Measurements from ENCODE around the gene RRP15. TPM values are rescaled to one million over a fixed set of nuclear protein-coding genes. Genes with fewer than 3 reads are reported as not detected.

RRP15 gene, protein sequence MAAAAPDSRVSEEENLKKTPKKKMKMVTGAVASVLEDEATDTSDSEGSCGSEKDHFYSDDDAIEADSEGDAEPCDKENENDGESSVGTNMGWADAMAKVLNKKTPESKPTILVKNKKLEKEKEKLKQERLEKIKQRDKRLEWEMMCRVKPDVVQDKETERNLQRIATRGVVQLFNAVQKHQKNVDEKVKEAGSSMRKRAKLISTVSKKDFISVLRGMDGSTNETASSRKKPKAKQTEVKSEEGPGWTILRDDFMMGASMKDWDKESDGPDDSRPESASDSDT
- total RNA-seq, result 20.8 TPM
- long read RNA-seq, full-length matches to known transcripts, result 17 of 19 reads
- long read RNA-seq, partial matches to known transcripts, result 2 of 19 reads
- long read RNA-seq, other reads (novel, unspliced or antisense), result 0 of 19 reads

DNA sequence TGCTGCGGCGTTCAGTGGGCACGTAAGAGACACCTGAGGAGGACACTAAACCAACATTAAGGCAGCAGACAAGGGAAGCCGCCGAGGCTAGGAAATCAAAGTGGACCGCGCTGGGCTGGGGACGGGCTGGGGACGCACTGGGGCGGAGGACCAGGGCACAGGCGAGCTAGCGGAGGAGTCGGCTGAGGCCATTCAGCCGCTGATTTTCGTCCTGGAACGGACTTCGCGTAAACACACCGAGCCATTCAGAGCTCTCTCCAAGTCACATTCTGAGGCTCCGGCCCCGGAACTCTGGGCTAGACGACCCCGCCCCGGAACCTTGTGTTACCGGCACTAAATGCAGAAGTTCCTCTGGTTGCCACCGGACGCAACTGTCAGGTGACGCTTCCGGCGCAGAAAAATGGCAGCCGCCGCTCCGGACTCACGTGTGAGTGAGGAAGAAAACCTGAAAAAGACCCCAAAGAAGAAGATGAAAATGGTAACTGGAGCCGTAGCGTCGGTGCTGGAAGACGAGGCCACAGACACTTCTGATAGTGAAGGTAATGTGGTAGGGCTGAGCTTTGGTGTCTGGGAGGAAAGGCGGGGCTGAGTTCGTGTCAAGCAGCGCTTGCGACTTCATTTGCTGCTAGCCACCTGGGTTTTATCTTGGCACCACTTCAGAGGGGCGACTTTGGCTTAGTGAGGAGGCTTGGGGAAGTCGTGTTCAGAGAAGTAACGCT, at the start of gene RRP15:
Gene RRP15, plus strand, starts transcription at position 377 of the 719 bp plus-strand sequence. Its CDS starts 24 bp downstream, at position 401.
- DNase-seq, result peak; percentile 88
- Histone ChIP-seq H3K4me1 (peaks cover 44% of the 10 kb centered on the region), H3K9me3 (replicated peaks) (peaks cover 5% of the 10 kb centered on the region), H3K27ac (replicated peaks) (peak within 1 kb of the TSS; percentile 88), H3K4me3 (peak within 1 kb of the TSS; percentile 87), H3K36me3 (no peaks in the 10 kb centered on the region), H3K27me3 (ENCODE audit: low read depth) (peaks cover 7% of the 10 kb centered on the region)
- TF ChIP-seq, protein P1, sequence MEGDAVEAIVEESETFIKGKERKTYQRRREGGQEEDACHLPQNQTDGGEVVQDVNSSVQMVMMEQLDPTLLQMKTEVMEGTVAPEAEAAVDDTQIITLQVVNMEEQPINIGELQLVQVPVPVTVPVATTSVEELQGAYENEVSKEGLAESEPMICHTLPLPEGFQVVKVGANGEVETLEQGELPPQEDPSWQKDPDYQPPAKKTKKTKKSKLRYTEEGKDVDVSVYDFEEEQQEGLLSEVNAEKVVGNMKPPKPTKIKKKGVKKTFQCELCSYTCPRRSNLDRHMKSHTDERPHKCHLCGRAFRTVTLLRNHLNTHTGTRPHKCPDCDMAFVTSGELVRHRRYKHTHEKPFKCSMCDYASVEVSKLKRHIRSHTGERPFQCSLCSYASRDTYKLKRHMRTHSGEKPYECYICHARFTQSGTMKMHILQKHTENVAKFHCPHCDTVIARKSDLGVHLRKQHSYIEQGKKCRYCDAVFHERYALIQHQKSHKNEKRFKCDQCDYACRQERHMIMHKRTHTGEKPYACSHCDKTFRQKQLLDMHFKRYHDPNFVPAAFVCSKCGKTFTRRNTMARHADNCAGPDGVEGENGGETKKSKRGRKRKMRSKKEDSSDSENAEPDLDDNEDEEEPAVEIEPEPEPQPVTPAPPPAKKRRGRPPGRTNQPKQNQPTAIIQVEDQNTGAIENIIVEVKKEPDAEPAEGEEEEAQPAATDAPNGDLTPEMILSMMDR (IDR thresholded peaks at IDR 0.05; ENCODE audit: borderline replicate concordance), result peak; percentile 31
- intact Hi-C loops (cut with micrococcal nuclease), result no loop called here

DNA sequence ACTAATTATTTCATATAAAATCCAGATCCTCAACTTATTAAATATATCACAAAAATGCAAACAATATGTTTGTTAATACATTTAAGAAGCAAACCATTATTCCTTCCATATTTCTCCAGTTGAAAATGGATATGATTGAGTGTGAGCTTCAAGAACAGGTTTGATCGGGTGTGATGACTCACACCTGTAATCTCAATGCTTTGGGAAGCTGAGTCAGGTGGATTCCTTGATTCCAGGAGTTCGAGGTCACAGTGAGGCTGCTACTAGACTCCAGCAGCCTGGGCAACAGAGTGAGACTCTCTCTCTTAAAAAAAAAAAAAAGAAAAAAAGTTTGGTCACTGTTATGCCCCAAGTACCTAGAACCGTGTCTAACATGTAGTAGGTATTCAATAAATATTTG, 42.9 kb upstream of the RRP15 start:
- TF ChIP-seq, protein P1 (IDR thresholded peaks at IDR 0.05; ENCODE audit: borderline replicate concordance), result no peak
- Histone ChIP-seq H3K9me3 (replicated peaks) (no peaks in the 10 kb centered on the region), H3K4me3 (no peak overlapping the region), H3K27me3 (ENCODE audit: low read depth) (peaks cover 11% of the 10 kb centered on the region), H3K27ac (replicated peaks) (no peak overlapping the region), H3K4me1 (no peaks in the 10 kb centered on the region), H3K36me3 (no peaks in the 10 kb centered on the region)
- intact Hi-C loops (cut with micrococcal nuclease), result no loop called here
- DNase-seq, result no peak

DNA sequence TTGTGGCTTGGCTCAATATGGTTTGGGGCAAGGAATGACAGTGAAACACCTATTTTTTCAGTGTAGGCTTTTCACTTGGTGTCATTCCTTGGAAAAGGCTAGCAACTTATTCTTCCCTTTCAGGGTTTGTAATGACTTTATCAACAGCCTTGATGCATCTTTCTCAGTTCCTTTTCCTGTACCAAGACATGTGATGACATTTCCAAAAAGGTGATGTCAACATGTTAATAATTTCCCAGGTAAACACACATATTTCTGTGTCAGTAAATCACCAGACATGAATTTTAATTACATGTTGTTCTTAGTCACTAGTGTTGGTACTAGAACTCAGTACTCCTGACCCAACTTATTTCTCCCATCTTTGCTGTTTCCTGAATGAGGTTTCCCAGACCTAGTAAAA, 37.8 kb upstream of the RRP15 start:
- no peak for DNase-seq
- Histone ChIP-seq H3K27me3 (ENCODE audit: low read depth) (peaks cover 35% of the 10 kb centered on the region), H3K36me3 (no peaks in the 10 kb centered on the region), H3K4me3 (no peak overlapping the region), H3K27ac (replicated peaks) (no peak overlapping the region), H3K4me1 (no peaks in the 10 kb centered on the region), H3K9me3 (replicated peaks) (no peaks in the 10 kb centered on the region)
- TF ChIP-seq, protein P1 (IDR thresholded peaks at IDR 0.05; ENCODE audit: borderline replicate concordance), result no peak
- intact Hi-C loops (cut with micrococcal nuclease), result no loop called here

DNA sequence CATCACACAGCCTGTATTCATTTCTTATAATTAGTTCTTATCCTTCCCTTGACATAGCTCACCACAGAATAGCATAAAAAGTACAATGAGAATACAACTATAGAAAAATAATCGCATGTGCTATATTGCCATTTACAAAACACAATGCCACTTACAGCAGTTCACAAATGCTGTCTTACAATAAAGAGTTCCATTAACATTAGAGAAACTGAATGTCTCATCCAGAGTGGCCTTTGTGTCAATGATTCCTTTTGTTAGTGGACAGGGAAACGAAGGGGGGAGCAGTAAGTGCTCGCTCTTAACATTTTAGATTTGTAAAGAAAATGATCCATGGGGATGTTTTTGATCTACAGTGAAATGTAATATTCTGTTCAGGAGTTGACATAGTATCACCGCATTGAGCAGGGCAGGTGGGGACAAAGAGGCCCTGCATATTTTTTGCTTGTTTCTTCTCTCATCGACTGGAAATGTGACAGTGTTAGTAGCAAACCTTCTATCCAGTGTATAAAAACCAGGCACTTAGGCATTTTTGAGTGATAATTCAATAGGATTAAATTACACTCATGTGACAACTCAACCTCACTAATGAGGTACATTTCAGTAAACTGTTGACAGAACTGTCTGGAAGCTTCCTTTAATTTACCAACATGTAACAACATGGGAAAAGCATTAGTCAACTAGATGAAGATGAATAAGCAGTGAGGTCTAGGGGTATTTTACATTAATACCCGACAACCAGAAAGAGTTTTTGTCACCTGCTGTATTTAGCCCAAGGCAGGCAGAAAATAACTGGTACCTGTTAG, 35.6 kb upstream of the RRP15 start:
- Histone ChIP-seq H3K27me3 (ENCODE audit: low read depth) (peaks cover 37% of the 10 kb centered on the region), H3K36me3 (no peaks in the 10 kb centered on the region), H3K27ac (replicated peaks) (no peak overlapping the region), H3K4me1 (no peaks in the 10 kb centered on the region), H3K4me3 (no peak overlapping the region), H3K9me3 (replicated peaks) (no peaks in the 10 kb centered on the region)
- intact Hi-C loops (cut with micrococcal nuclease), result no loop called here
- TF ChIP-seq, protein P1 (IDR thresholded peaks at IDR 0.05; ENCODE audit: borderline replicate concordance), result no peak
- DNase-seq, result no peak

DNA sequence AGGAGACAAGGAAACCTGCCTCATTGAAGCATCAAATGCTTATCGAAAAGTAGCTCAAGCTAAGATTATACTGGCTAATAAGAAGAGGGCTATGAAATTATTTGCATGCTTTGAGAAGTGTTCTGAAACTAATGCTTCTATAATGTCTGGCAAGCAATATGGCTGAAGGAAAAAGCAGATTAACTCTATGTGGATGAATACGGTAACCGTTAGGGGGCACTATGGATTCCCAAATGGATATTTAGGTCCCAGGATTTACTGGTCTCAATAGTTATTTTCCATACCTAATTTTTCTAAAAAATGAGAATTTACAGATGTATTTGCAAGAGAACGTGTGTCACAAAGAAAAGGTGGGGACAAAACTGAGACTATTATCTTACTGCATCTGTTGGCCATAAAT, 34.6 kb upstream of the RRP15 start:
- Histone ChIP-seq H3K36me3 (no peaks in the 10 kb centered on the region), H3K9me3 (replicated peaks) (no peaks in the 10 kb centered on the region), H3K4me1 (no peaks in the 10 kb centered on the region), H3K27me3 (ENCODE audit: low read depth) (peaks cover 34% of the 10 kb centered on the region), H3K4me3 (no peak overlapping the region), H3K27ac (replicated peaks) (no peak overlapping the region)
- TF ChIP-seq, protein P1 (IDR thresholded peaks at IDR 0.05; ENCODE audit: borderline replicate concordance), result no peak
- no peak for DNase-seq
- intact Hi-C loops (cut with micrococcal nuclease), result no loop called here
